OCI-LY7 (cell line): ENCODE measurements around the gene GYS2. TPM values are rescaled to one million over a fixed set of nuclear protein-coding genes. Genes with fewer than 3 reads are reported as not detected.

Experiments used
- BruUV-seq: library from RNA; stranded (reverse); fragments of 400-500 nt; replicated peaks from 2 replicates; lab custom pipeline; 2021; lab: Mats Ljungman, UMichigan
- CTCF ChIA-PET: fragments of 300-600 bp; sonication (Branson Sonifier 250); formaldehyde crosslinking; loops from one replicate; lab custom pipeline; 2022; ENCODE audit warnings: antibody characterized with exemption; ENCODE audit not compliant: unreplicated experiment; lab: Charles Lee
- POLR2A ChIA-PET: fragments of 300-600 bp; sonication (Branson Sonifier 250); formaldehyde crosslinking; loops from one replicate; lab custom pipeline; 2022; ENCODE audit warnings: antibody characterized with exemption; lab: Charles Lee
- DNase-seq: peaks from one replicate; pipeline ENCODE4 v3.0.0-alpha.2; 2015; ENCODE audit warnings: low spot score
- H2AFZ ChIP-seq: fragments of 200-600 bp; sonication (generic), shearing (Covaris generic); 2 replicates; pipeline ENCODE4 v1.6.1; 2014; ENCODE audit warnings: mild to moderate bottlenecking, antibody characterized with exemption, low read length, moderate library complexity
- H3K27ac ChIP-seq: fragments of 200-600 bp; sonication (generic); 2 replicates; pipeline ENCODE4 v1.5.1; 2014; ENCODE audit warnings: mixed run types, low read depth, mild to moderate bottlenecking, moderate library complexity, low read length, inconsistent platforms; ENCODE audit not compliant: poor library complexity, severe bottlenecking
- H3K36me3 ChIP-seq: fragments of 200-600 bp; sonication (generic); 2 replicates; pipeline ENCODE4 v1.6.1; 2014; ENCODE audit warnings: mild to moderate bottlenecking, antibody characterized with exemption, low read length, moderate library complexity, mixed read lengths; ENCODE audit not compliant: insufficient read depth
- H3K4me1 ChIP-seq: fragments of 200-600 bp; sonication (generic); 2 replicates; pipeline ENCODE4 v1.5.1; 2014; ENCODE audit warnings: mild to moderate bottlenecking, low read length; ENCODE audit not compliant: insufficient read depth, poor library complexity, severe bottlenecking
- H3K4me2 ChIP-seq: fragments of 200-600 bp; sonication (generic); 2 replicates; pipeline ENCODE4 v1.6.1; 2014; ENCODE audit warnings: mild to moderate bottlenecking, low read length
- H3K4me3 ChIP-seq: fragments of 200-600 bp; sonication (generic); 2 replicates; pipeline ENCODE4 v1.5.1; 2014; ENCODE audit warnings: mild to moderate bottlenecking, low read depth, low read length; ENCODE audit not compliant: poor library complexity, severe bottlenecking
- H3K79me2 ChIP-seq: fragments of 200-600 bp; sonication (generic); 2 replicates; pipeline ENCODE4 v1.6.1; 2016; ENCODE audit warnings: low read depth, mild to moderate bottlenecking, low read length, moderate library complexity, mixed read lengths; ENCODE audit not compliant: insufficient read depth
- H3K9me2 ChIP-seq: fragments of 200-600 bp; sonication (generic); 2 replicates; pipeline ENCODE4 v1.6.1; 2016; ENCODE audit warnings: mild to moderate bottlenecking, low read length, mixed read lengths; ENCODE audit not compliant: insufficient read depth
- H3K9me3 ChIP-seq: fragments of 200-600 bp; sonication (generic); 2 replicates; pipeline ENCODE4 v1.6.1; 2014; ENCODE audit warnings: mild to moderate bottlenecking, mixed run types, low read length, mixed read lengths
- H4K20me1 ChIP-seq: fragments of 200-600 bp; sonication (generic); 2 replicates; pipeline ENCODE4 v1.6.1; 2014; ENCODE audit warnings: mild to moderate bottlenecking, antibody characterized with exemption, low read length, moderate library complexity, mixed read lengths; ENCODE audit not compliant: insufficient read depth
- CTCF ChIP-seq: fragments of 200-600 bp; sonication (generic); conservative IDR thresholded peaks from 2 replicates; pipeline ENCODE4 v1.5.1; 2014; ENCODE audit warnings: mild to moderate bottlenecking, antibody characterized with exemption, low read length, moderate library complexity, mixed read lengths
- EZH2phosphoT487 ChIP-seq: fragments of 200-600 bp; sonication (generic); IDR thresholded peaks from 2 replicates; pipeline ENCODE4 v1.6.1; 2018; ENCODE audit warnings: low read depth, borderline replicate concordance, mild to moderate bottlenecking, mixed run types, antibody characterized with exemption, low read length, moderate library complexity, mixed read lengths
- intact Hi-C: fragments of 100-400 bp; cut with micrococcal nuclease; formaldehyde crosslinking; loops from one replicate; pipeline ENCODE4 v1.10.0; 2022; ENCODE audit not compliant: unreplicated experiment
- total RNA-seq, 2 experiments: library from RNA; depleted of rRNA in 1 of 2; stranded (reverse); fragments of >200 nt in 1 of 2; shearing (Covaris generic) in 1 of 2; gene quantifications; 2 replicates each; pipeline ENCODE4 v1.2.3, GENCODE V29; 2014 to 2022

The GYS2 gene
- total RNA-seq, 2 experiments from 2014 or later: not detected

DNA sequence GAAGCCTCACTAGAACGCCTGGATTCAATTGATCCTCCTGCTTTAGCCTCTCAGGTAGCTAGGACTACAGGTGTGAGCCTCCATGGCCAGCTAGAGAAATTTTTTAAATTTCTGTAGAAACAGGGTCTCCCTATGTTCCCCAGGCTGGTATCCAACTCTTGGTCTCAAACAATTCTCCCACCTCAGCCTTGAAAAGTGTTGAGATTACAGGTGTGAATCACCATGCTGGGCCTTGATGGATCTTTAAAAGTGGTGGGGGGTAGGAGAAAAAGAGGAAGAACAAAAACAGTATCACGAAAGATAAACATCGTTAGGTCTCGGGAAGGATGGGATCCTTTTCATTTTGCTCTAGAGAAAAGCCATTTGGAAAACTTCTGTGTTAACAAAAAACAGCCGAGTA lies 4.5 kb downstream of the GYS2 start:
- ChIA-PET CTCF (no interaction called here), POLR2A (interaction anchor here (0.5 to 1.6 kb wide), 10 partner anchors 9 to 163 kb away, joined by 3 to 5 read pairs (median 3); partner anchors contain the start of genes LDHB and PYROXD1)
- no peak overlapping the region for H3K4me3 ChIP-seq
- H4K20me1 ChIP-seq: no peaks in the 10 kb centered on the region
- peaks cover 25% of the 10 kb centered on the region for H3K4me1 ChIP-seq
- intact Hi-C loops: no loop called here
- H3K27ac ChIP-seq: no peak overlapping the region
- H3K4me2 ChIP-seq: peak overlapping the region; percentile 60
- no peaks in the 10 kb centered on the region for H3K79me2 ChIP-seq
- H3K9me3 ChIP-seq: no peaks in the 10 kb centered on the region
- H3K9me2 ChIP-seq: no peaks in the 10 kb centered on the region
- no peaks in the 10 kb centered on the region for H3K36me3 ChIP-seq
- DNase-seq: no peak
- H2AFZ ChIP-seq: peak overlapping the region; percentile 34; the same call in 1 of the 2 replicates
- BruUV-seq: no TSS peak
- no peak for TF ChIP-seq CTCF
- TF ChIP-seq EZH2phosphoT487: no peak

DNA sequence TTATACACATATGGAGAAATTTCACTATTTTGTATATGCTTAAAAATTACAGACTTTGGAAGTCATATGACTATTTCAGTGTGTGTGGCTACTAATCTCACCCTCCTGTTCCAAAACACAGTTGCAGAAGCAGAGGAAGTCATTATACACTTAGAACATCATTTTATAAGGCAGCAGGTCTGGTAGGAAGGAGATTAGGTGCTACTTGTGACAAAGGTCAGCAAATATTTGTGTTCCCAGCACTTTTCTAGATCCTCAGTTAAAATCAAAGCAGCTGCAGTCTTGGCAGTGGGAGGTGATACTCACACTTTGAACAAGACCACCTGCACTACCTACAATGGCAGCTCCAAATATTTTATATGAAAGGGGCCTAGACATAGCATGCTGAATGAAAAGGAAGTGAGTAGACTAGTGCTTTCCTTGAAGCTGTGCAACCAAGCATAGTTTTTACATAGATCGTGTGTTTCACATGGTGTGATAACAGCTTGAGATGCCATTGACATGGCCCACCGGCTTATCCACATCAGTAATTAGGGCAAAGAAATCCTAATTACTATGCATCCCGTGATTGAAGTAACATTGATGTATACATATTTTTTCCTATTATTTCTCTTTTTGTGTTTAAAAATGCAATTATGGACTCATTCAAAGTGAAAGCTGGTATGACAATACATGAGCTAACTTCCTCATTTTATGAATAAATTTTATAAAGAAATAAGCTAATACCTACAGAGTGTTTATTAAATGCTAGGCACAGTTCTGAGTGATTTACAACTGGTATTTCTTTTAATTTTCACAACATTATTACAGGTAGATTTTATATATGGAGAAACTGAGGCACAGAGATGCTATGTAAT lies 5.3 kb downstream of the GYS2 start:
- Histone ChIP-seq H3K4me3 (peak overlapping the region; percentile 37), H2AFZ (peak overlapping the region; percentile 34; the same call in 1 of the 2 replicates)
- POLR2A ChIA-PET: interaction anchor here (0.5 to 1.6 kb wide), 13 partner anchors 8 to 338 kb away, joined by 3 to 5 read pairs (median 3); partner anchors contain the start of genes LDHB and PYROXD1

More for the DNA sequence above, 5.3 kb downstream of the GYS2 start:
- Histone ChIP-seq H3K4me1 (peaks cover 25% of the 10 kb centered on the region), H3K27ac (peak overlapping the region; percentile 61), H3K4me2 (peak overlapping the region; percentile 60), H3K79me2 (no peaks in the 10 kb centered on the region), H4K20me1 (no peaks in the 10 kb centered on the region), H3K36me3 (no peaks in the 10 kb centered on the region), H3K9me2 (no peaks in the 10 kb centered on the region), H3K9me3 (no peaks in the 10 kb centered on the region)
- no peak for TF ChIP-seq CTCF
- no peak for TF ChIP-seq EZH2phosphoT487
- intact Hi-C loops: no loop called here
- BruUV-seq: no TSS peak
- CTCF ChIA-PET: no interaction called here
- peak; percentile 82 for DNase-seq
